Activated CD4-positive, alpha-beta T cell treated with anti-CD3 and anti-CD28 coated beads, Interleukin-2, amount 10 ng/mL, durations not matched to agents 24 days and 14 days (primary cell): ENCODE measurements around the gene DVL1. TPM values are rescaled to one million over a fixed set of nuclear protein-coding genes. Genes with fewer than 3 reads are reported as not detected.

Experiments
- DNase-seq: peaks from one replicate; pipeline ENCODE4 v3.0.0; 2022
- H3K27ac Mint-ChIP-seq: one replicate; pipeline ENCODE4 v1.8.0; 2022; ENCODE audit warnings: mild to moderate bottlenecking, mixed read lengths
- H3K27me3 Mint-ChIP-seq: one replicate; pipeline ENCODE4 v1.8.0; 2022; ENCODE audit warnings: mixed read lengths
- H3K36me3 Mint-ChIP-seq: one replicate; pipeline ENCODE4 v1.8.0; 2022; ENCODE audit warnings: low read depth, mild to moderate bottlenecking, mixed read lengths
- H3K4me1 Mint-ChIP-seq: one replicate; pipeline ENCODE4 v1.8.0; 2021; ENCODE audit warnings: mixed read lengths
- H3K4me3 Mint-ChIP-seq: one replicate; pipeline ENCODE4 v1.8.0; 2022; ENCODE audit warnings: mild to moderate bottlenecking, moderate library complexity, mixed read lengths
- H3K9me3 Mint-ChIP-seq: one replicate; pipeline ENCODE4 v1.8.0; 2021; ENCODE audit warnings: mixed read lengths
- intact Hi-C: fragments of 100-400 bp; cut with micrococcal nuclease; formaldehyde crosslinking; loops from one replicate; pipeline ENCODE4 v1.15.1; 2023
- total RNA-seq: library from RNA; stranded (reverse); gene quantifications from 2 replicates; pipeline ENCODE4 v1.2.3, GENCODE V29; 2022

The DVL1 gene
- total RNA-seq, 1 donor from 2014 or later, result 65.9 TPM

- no peaks in the 10 kb centered on the region for H3K27me3 Mint-ChIP-seq
- intact Hi-C loops, result no loop called here
- H3K9me3 Mint-ChIP-seq, result no peaks in the 10 kb centered on the region
- DNase-seq, result no peak
- H3K27ac Mint-ChIP-seq, result no peak overlapping the region
- H3K4me1 Mint-ChIP-seq, result peaks cover 4% of the 10 kb centered on the region
- no peak overlapping the region for H3K4me3 Mint-ChIP-seq
- H3K36me3 Mint-ChIP-seq, result no peaks in the 10 kb centered on the region
Observed at GRCh38 chr1:1286313-1287261, 62.6 kb downstream of the DVL1 start.

- no peak for DNase-seq
- H3K27ac Mint-ChIP-seq, result no peak overlapping the region
- peaks cover 4% of the 10 kb centered on the region for H3K4me1 Mint-ChIP-seq
- H3K9me3 Mint-ChIP-seq, result no peaks in the 10 kb centered on the region
- intact Hi-C loops, result no loop called here
- no peaks in the 10 kb centered on the region for H3K36me3 Mint-ChIP-seq
- H3K27me3 Mint-ChIP-seq, result no peaks in the 10 kb centered on the region
- H3K4me3 Mint-ChIP-seq, result no peak overlapping the region
Observed at GRCh38 chr1:1285611-1286311, 63.5 kb downstream of the DVL1 start.

Other genes with a start within 250 kb of the DVL1 start
- 24.5 and 28.0 TPM in 2 replicates for gene C1orf159, start 233.3 kb downstream of the DVL1 start, total RNA-seq
- gene TTLL10, start 175.5 kb downstream of the DVL1 start, total RNA-seq, result not detected in 2 replicates
- 250 and 254 TPM in 2 replicates for gene TNFRSF18, start 142.8 kb downstream of the DVL1 start, total RNA-seq
- gene TNFRSF4, start 135.3 kb downstream of the DVL1 start, total RNA-seq, result 692 and 702 TPM in 2 replicates
- 175 and 194 TPM in 2 replicates for gene SDF4, start 117.4 kb downstream of the DVL1 start, total RNA-seq
- gene B3GALT6, start 117.2 kb downstream of the DVL1 start, total RNA-seq, result 42.5 and 43.2 TPM in 2 replicates
- 1.3 and 2.8 TPM in 2 replicates for gene C1QTNF12, start 102.7 kb downstream of the DVL1 start, total RNA-seq
- 86.9 and 87.3 TPM in 2 replicates for gene UBE2J2, start 75.6 kb downstream of the DVL1 start, total RNA-seq
- 3.1 and 3.2 TPM in 2 replicates for gene SCNN1D, start 69.0 kb downstream of the DVL1 start, total RNA-seq
- 54.1 and 55.7 TPM in 2 replicates for gene ACAP3, start 41.5 kb downstream of the DVL1 start, total RNA-seq
- gene PUSL1, start 40.8 kb downstream of the DVL1 start, total RNA-seq, result 33.4 and 35.2 TPM in 2 replicates
- 145 TPM in 2 replicates for gene INTS11, start 24.8 kb downstream of the DVL1 start, total RNA-seq
- gene CPTP, start 24.6 kb downstream of the DVL1 start, total RNA-seq, result 11.5 and 12.3 TPM in 2 replicates
- 0.28 and 0.38 TPM in 2 replicates for gene TAS1R3, start 18.1 kb downstream of the DVL1 start, total RNA-seq
- 0.24 and 0.75 TPM in 2 replicates for gene MXRA8, start 9.1 kb upstream of the DVL1 start, total RNA-seq
- 142 and 146 TPM in 2 replicates for gene AURKAIP1, start 25.8 kb upstream of the DVL1 start, total RNA-seq
- gene CCNL2, start 49.9 kb upstream of the DVL1 start, total RNA-seq, result 144 and 146 TPM in 2 replicates
- 187 and 194 TPM in 2 replicates for gene MRPL20, start 57.9 kb upstream of the DVL1 start, total RNA-seq
- not detected in 2 replicates for gene ANKRD65, start 71.9 kb upstream of the DVL1 start, total RNA-seq
- 4.9 and 5.2 TPM in 2 replicates for gene VWA1, start 86.3 kb upstream of the DVL1 start, total RNA-seq
- 0.40 and 0.75 TPM in 2 replicates for gene ATAD3C, start 100.3 kb upstream of the DVL1 start, total RNA-seq
- 98.0 and 98.5 TPM in 2 replicates for gene ATAD3B, start 122.3 kb upstream of the DVL1 start, total RNA-seq
- gene ATAD3A, start 162.7 kb upstream of the DVL1 start, total RNA-seq, result 102 and 107 TPM in 2 replicates
- 0.52 TPM in 1 of 2 replicates, not detected in the other for gene TMEM240, start 191.2 kb upstream of the DVL1 start, total RNA-seq
- gene SSU72, start 225.4 kb upstream of the DVL1 start, total RNA-seq, result 134 TPM in 2 replicates